Neural cell (in vitro differentiated cells): ENCODE data around the gene LMOD1. TPM values are rescaled to one million over a fixed set of nuclear protein-coding genes. Genes with fewer than 3 reads are reported as not detected.
"Not testable (repeated sequence)": the region's sequence is repeated elsewhere in the genome, so short reads cannot be mapped to it uniquely, and the experiment has no call there.

ENCODE experiments used
- H2AFZ ChIP-seq: fragments of 200-600, 300-800 bp; sonication (generic), shearing (Covaris generic); 2 replicates; pipeline ENCODE4 v1.6.0; 2014; ENCODE audit warnings: low read depth, mild to moderate bottlenecking, antibody characterized with exemption, low read length, moderate library complexity
- H3F3A ChIP-seq: fragments of 200-600 bp; shearing (Covaris generic); 2 replicates; pipeline ENCODE4 v1.6.1; 2016; ENCODE audit warnings: mild to moderate bottlenecking, moderate library complexity, mixed read lengths, antibody characterized with exemption, low read length; ENCODE audit not compliant: insufficient read depth, poor library complexity, severe bottlenecking
- H3K27ac ChIP-seq: fragments of 200-600, 300-800 bp; sonication (generic), shearing (Covaris generic); 2 replicates; pipeline ENCODE4 v1.5.1; 2014; ENCODE audit warnings: mild to moderate bottlenecking, low read length, moderate library complexity
- H3K27me3 ChIP-seq: fragments of 300-800, 200-600 bp; sonication (generic), shearing (Covaris generic); 2 replicates; pipeline ENCODE4 v1.6.0; 2014; ENCODE audit warnings: mild to moderate bottlenecking, low read depth, low read length, moderate library complexity; ENCODE audit not compliant: insufficient read depth
- H3K36me3 ChIP-seq: fragments of 300-800, 200-600 bp; sonication (generic), shearing (Covaris generic); 2 replicates; pipeline ENCODE4 v1.5.1; 2014; ENCODE audit warnings: mild to moderate bottlenecking, antibody characterized with exemption, low read length, moderate library complexity; ENCODE audit not compliant: insufficient read depth
- H3K4me2 ChIP-seq: fragments of 300-800, 200-600 bp; sonication (generic), shearing (Covaris generic); 2 replicates; pipeline ENCODE4 v1.6.0; 2014; ENCODE audit warnings: mild to moderate bottlenecking, low read length
- H3K4me3 ChIP-seq: fragments of 300-800, 200-600 bp; sonication (generic), shearing (Covaris generic); 2 replicates; pipeline ENCODE4 v1.5.1; 2014; ENCODE audit warnings: mild to moderate bottlenecking, low read length, moderate library complexity
- H3K79me2 ChIP-seq: fragments of 200-600 bp; shearing (Covaris generic); replicated peaks from 2 replicates; pipeline ENCODE4 v1.6.0; 2014; ENCODE audit warnings: mild to moderate bottlenecking, low read length, moderate library complexity; ENCODE audit not compliant: insufficient read depth
- H3K9ac ChIP-seq: fragments of 300-800, 200-600 bp; sonication (generic), shearing (Covaris generic); 2 replicates; pipeline ENCODE4 v1.6.1; 2016; ENCODE audit warnings: mild to moderate bottlenecking, low read length, mixed read lengths
- H3K9me2 ChIP-seq: fragments of 200-600 bp; shearing (Covaris generic); 2 replicates; pipeline ENCODE4 v1.6.1; 2016; ENCODE audit warnings: mild to moderate bottlenecking, low read length, mixed read lengths; ENCODE audit not compliant: insufficient read depth
- H3K9me3 ChIP-seq: fragments of 200-600, 300-800 bp; sonication (generic), shearing (Covaris generic); 2 replicates; pipeline ENCODE4 v1.6.1; 2016; ENCODE audit warnings: mild to moderate bottlenecking, mixed run types, low read length, moderate library complexity, mixed read lengths
- H4K20me1 ChIP-seq: fragments of 200-600 bp; shearing (Covaris generic); 2 replicates; pipeline ENCODE4 v1.6.1; 2016; ENCODE audit warnings: mild to moderate bottlenecking, mixed run types; ENCODE audit not compliant: insufficient read depth
- CTCF ChIP-seq: fragments of 450-650 bp; IDR thresholded peaks from 2 replicates; pipeline ENCODE4 v1.5.1; 2014; ENCODE audit warnings: antibody characterized with exemption, mild to moderate bottlenecking, moderate library complexity; ENCODE audit not compliant: poor library complexity, severe bottlenecking
- EP300 ChIP-seq: fragments of 450-650 bp; conservative IDR thresholded peaks from 2 replicates; pipeline ENCODE4 v1.6.1; 2014; ENCODE audit warnings: antibody characterized with exemption, mild to moderate bottlenecking, moderate library complexity; ENCODE audit not compliant: poor library complexity, severe bottlenecking
- EZH2 ChIP-seq: fragments of 200-600, 300-800 bp; shearing (Covaris generic), sonication (generic); IDR thresholded peaks from 2 replicates; pipeline ENCODE4 v1.6.1; 2014; ENCODE audit warnings: antibody characterized with exemption, low read length, borderline replicate concordance, mild to moderate bottlenecking; ENCODE audit not compliant: insufficient read depth, poor library complexity, severe bottlenecking
- MXI1 ChIP-seq: fragments of 450-650 bp; conservative IDR thresholded peaks from 2 replicates; pipeline ENCODE4 v1.6.1; 2014; ENCODE audit warnings: antibody characterized with exemption, mild to moderate bottlenecking; ENCODE audit not compliant: poor library complexity, severe bottlenecking
- POLR2AphosphoS5 ChIP-seq: IDR thresholded peaks from 2 replicates; pipeline ENCODE4 v1.6.1; 2012
- RAD21 ChIP-seq: fragments of 450-650 bp; conservative IDR thresholded peaks from 2 replicates; pipeline ENCODE4 v1.6.1; 2014; ENCODE audit warnings: antibody characterized with exemption, mild to moderate bottlenecking, moderate library complexity
- SMC3 ChIP-seq: fragments of 450-650 bp; conservative IDR thresholded peaks from 2 replicates; pipeline ENCODE4 v1.6.1; 2014; ENCODE audit warnings: antibody characterized with exemption, mild to moderate bottlenecking, moderate library complexity; ENCODE audit not compliant: poor library complexity
- TAF1 ChIP-seq: IDR thresholded peaks from 2 replicates; pipeline ENCODE4 v1.6.1; 2012; ENCODE audit warnings: low read depth
- polyA plus RNA-seq: library from polyadenylated mRNA; depleted of rRNA; stranded (reverse); fragments of >200 nt; gene quantifications from 2 replicates; pipeline ENCODE4 v1.2.3, GENCODE V29; 2014
- TF ChIP-seq, protein P1 (sequence below): IDR thresholded peaks from 2 replicates; pipeline ENCODE4 v1.6.1; 2012; ENCODE audit warnings: borderline replicate concordance

The LMOD1 gene
- polyA plus RNA-seq, 1 donor from 2014 or later: not detected

DNA sequence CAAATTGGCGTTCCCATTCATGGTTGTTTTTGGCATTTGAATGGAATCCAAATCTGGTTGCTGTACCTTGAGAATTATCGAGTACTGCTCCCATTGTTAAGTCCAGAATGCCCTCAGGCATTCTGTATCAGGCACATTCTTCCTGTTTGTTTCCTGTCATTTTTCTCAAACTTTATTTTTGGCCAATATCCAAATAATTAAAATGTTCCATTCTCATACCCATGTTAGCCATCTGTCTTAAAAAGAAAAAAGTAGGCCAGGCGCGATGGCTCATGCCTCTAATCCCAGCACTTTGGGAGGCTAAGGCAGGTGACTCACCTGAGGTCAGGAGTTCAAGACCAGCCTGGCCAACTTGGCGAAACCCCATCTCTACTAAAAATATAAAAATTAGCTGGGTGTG, 86.9 kb downstream of the LMOD1 start:
- Histone ChIP-seq H3K79me2 (no peaks in the 10 kb centered on the region), H3K27ac (no peak overlapping the region), H3K4me3 (no peak overlapping the region), H3K36me3 (peaks cover 5% of the 10 kb centered on the region), H2AFZ (no peak overlapping the region), H3F3A (no peaks in the 10 kb centered on the region), H3K27me3 (no peaks in the 10 kb centered on the region), H3K9me3 (no peaks in the 10 kb centered on the region), H3K9ac (no peak overlapping the region), H3K9me2 (no peaks in the 10 kb centered on the region), H3K4me2 (no peak overlapping the region), H4K20me1 (no peaks in the 10 kb centered on the region)
- no peak for TF ChIP-seq TAF1
- no peak for TF ChIP-seq RAD21
- no peak for TF ChIP-seq EZH2
- TF ChIP-seq SMC3: no peak
- no peak for TF ChIP-seq EP300
- TF ChIP-seq MXI1: no peak
- TF ChIP-seq, protein P1, sequence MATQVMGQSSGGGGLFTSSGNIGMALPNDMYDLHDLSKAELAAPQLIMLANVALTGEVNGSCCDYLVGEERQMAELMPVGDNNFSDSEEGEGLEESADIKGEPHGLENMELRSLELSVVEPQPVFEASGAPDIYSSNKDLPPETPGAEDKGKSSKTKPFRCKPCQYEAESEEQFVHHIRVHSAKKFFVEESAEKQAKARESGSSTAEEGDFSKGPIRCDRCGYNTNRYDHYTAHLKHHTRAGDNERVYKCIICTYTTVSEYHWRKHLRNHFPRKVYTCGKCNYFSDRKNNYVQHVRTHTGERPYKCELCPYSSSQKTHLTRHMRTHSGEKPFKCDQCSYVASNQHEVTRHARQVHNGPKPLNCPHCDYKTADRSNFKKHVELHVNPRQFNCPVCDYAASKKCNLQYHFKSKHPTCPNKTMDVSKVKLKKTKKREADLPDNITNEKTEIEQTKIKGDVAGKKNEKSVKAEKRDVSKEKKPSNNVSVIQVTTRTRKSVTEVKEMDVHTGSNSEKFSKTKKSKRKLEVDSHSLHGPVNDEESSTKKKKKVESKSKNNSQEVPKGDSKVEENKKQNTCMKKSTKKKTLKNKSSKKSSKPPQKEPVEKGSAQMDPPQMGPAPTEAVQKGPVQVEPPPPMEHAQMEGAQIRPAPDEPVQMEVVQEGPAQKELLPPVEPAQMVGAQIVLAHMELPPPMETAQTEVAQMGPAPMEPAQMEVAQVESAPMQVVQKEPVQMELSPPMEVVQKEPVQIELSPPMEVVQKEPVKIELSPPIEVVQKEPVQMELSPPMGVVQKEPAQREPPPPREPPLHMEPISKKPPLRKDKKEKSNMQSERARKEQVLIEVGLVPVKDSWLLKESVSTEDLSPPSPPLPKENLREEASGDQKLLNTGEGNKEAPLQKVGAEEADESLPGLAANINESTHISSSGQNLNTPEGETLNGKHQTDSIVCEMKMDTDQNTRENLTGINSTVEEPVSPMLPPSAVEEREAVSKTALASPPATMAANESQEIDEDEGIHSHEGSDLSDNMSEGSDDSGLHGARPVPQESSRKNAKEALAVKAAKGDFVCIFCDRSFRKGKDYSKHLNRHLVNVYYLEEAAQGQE: no peak
- TF ChIP-seq CTCF: no peak
- TF ChIP-seq POLR2AphosphoS5: no peak

- H3F3A ChIP-seq, H3K9ac ChIP-seq, H3K9me3 ChIP-seq, H4K20me1 ChIP-seq, H3K79me2 ChIP-seq, H3K4me2 ChIP-seq, H3K4me3 ChIP-seq, H3K36me3 ChIP-seq, H3K9me2 ChIP-seq, H3K27me3 ChIP-seq, H2AFZ ChIP-seq, H3K27ac ChIP-seq: not testable (repeated sequence)
Observed at GRCh38 chr1:201856722-201857121, 89.6 kb downstream of the LMOD1 start.

DNA sequence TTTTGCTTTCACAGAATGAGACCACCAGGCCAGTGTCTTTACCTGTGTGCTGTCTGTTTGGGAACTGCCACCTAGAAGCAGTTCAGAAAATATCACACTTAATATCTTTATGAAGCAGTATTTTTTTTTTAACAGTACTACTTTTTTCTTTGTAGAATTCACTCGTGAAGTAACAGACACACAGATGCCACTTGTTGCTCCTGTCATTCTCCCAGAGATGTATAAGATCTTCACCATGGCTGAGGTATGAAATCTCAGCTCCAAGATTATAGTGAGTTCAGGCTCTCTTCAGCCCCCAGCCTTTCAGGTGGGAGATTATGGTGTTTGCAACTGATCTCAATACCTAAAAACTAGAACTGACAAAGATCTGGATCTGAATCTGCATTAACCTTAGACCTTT, 94.4 kb downstream of the LMOD1 start:
- Histone ChIP-seq H3K9ac (no peak overlapping the region), H3K9me2 (no peaks in the 10 kb centered on the region), H3F3A (no peaks in the 10 kb centered on the region), H3K27ac (no peak overlapping the region), H4K20me1 (no peaks in the 10 kb centered on the region), H3K27me3 (no peaks in the 10 kb centered on the region), H3K9me3 (no peaks in the 10 kb centered on the region), H3K4me2 (no peak overlapping the region), H3K36me3 (peaks cover 23% of the 10 kb centered on the region), H2AFZ (no peak overlapping the region), H3K4me3 (no peak overlapping the region), H3K79me2 (peaks cover 12% of the 10 kb centered on the region)
- TF ChIP-seq SMC3: no peak
- TF ChIP-seq, protein P1: no peak
- TF ChIP-seq TAF1: no peak
- no peak for TF ChIP-seq EZH2
